Measurements from ENCODE around the gene PPP1R27.
"Not testable (repeated sequence)": the region's sequence is repeated elsewhere in the genome, so short reads cannot be mapped to it uniquely, and the experiment has no call there.

The PPP1R27 gene

DNA sequence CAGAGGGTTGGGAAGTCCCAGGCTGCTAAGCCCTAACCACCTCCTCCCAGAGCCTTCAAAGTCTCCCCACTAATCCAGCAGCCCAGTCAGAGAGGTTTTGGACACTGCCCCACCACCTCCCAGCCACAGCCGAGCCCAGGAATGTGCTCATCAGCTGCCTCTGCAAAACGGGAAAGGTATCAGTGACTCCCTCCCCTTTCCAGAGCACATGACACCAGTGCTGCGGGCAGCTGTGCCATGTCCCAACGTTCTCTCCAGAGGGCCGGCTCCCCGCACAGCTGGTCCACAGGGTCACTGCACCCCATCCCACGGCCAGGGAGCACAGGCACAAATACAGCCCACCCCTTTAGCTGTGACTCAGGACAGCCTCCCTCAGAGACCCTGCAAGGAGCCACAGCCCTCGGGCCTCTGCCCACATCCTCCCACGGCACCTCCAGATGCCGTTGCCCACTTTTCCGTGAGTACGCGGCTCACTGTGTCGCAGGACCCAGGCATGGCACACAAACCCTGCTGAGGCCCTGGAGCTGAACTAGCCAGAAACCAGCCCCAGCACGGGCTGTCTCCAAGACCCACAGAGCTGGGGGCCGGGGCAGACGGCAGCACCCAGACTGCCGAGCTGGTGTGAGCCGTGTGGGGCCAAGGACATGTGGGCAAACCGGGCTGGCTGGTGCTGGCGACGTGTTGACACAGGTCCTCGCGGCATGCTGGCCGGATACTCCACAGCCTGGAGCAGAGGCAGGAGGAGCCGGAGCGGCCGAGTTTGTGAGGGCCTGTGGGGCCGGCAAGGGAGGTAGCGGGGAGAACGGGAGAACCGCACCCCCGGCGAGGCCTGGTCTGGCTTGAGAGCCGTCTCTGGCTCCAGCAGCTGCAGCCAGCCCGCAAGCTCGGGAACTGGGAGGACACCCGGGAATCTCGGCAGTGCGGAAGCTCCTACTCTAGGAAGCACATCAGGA, 6.3 kb upstream of the PPP1R27 start:
- DNase-seq (ENCODE audit: low read depth in 3 of 3) = no peak

DNA sequence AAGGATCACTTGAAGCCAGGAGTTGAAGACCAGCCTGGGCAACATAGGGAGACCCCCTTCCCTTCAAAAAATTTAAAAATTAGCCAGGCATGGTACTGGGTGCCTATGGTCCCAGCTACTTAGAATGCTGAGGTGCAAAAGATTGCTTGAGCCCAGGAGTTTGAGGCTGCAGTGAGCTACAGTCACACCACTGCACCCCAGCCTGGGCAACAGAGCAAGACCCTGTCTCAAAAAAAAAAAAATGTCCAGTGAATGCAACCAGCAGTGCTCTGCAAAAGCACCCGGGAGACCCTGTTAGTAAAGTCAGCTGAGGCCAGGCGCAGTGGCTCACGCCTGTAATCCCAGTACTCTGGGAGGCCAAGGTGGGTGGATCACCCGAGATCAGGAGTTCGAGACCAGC, 5.2 kb upstream of the PPP1R27 start:
- DNase-seq (ENCODE audit: low read depth in 3 of 3) = not testable (repeated sequence)

DNA sequence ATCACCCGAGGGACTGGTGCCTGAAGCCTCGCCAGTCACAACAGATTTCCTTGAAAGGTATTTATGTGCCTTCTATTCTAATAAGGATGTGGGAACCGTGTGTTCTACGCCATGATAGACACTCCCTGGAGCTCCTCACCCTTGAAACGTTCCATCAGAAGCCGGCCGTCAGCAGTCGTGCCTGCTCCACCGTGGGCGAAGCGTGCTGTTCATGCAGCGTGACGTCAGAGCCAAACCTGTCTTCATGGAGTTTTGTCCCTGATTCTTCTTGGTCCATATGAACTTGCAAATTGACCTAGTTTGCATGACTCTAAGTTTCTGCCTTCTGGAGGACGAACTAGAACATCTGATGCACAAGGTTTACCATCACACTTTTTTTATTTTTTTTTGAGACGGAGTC, 4.5 kb upstream of the PPP1R27 start:
- DNase-seq (ENCODE audit: low read depth in 3 of 3) = no peak

DNA sequence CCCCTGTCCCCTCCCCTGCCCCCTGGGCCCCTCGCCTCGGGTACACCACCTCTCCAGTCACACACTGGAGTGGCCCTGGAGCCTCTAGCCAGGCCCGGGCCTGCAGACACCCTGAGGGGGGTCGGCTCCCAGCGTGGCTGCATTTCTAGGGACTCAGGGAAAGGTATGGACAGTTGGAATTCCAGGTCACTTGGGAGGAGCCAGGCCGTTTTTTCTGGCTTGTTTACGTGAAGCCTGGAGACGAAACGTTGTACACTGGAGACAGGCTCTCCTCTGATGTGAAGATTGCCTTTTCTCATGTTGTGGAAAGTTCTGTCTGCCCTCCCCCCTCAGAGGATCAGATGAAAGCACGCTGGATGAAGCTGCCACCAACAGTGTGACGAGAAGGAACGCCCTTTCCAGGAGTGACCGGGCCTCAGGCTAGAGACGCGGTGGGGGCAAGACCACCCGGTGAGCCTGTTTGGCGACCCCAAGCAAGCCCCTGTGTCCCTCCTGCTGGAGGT, 4.0 kb upstream of the PPP1R27 start:
- no peak for DNase-seq (ENCODE audit: low read depth in 3 of 3)

DNA sequence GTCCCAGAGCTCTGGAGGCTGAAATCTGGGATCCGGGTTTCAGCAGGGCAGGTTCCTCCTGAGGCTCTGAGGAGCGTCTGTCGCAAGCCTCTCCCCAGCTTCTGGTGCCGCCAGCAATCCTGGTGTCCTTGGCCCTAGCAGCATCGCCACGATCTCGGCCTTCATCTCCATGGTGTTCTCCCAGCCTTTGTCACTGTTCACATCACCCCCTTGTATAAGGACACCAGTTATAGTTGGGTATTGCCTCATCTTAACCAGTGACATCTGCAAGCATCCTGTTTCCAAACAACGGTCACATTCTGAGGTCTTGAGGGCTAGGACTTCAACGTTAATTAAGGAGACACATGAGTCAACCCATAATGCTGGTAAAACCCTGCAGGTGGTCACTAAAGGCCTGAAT, 2.8 kb upstream of the PPP1R27 start:
- no peak for DNase-seq (ENCODE audit: low read depth in 3 of 3)

DNA sequence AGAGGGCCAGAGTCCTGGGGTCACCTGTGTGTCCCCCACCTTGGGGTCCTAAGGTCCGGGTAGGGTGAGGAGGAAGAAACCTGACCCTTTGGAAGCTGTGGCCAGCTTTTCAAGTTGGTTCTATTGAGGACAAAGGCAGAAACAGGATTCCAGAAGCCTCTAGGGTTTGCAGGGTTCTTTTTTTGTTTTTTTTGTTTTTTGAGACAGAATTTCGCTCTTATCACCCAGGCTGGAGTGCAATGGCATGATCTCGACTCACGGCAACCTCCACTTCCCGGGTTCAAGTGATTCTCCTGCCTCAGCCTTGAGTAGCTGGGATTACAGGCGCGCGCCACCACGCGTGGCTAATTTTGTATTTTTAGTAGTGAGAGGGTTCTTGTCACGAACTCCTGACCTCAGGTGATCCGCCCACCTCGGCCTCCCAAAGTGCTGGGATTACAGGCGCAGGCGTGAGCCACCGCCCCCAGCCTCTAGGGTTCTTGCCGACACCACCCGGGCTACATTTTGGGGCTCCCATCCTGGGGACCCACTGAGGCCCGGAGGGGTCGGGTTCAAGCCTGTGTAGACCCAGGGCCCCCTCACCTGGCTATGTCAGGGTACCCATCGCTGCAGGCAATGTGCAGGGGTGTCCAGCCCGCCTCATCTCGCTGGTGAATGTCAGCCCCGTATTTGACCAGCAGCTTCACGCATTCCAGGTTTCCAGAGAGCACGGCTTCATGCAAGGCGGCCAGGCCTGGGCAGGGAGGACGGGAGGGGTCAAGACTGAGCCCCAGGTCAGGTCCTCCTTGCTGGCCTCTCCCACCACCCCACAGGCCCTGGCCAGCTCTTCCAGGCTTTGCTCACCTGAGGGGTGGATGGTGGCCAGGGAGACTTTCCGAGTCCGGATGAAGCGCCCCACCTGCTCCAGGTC, 674 bp downstream of the PPP1R27 start:
- DNase-seq (ENCODE audit: low read depth in 3 of 3) = no peak

DNA sequence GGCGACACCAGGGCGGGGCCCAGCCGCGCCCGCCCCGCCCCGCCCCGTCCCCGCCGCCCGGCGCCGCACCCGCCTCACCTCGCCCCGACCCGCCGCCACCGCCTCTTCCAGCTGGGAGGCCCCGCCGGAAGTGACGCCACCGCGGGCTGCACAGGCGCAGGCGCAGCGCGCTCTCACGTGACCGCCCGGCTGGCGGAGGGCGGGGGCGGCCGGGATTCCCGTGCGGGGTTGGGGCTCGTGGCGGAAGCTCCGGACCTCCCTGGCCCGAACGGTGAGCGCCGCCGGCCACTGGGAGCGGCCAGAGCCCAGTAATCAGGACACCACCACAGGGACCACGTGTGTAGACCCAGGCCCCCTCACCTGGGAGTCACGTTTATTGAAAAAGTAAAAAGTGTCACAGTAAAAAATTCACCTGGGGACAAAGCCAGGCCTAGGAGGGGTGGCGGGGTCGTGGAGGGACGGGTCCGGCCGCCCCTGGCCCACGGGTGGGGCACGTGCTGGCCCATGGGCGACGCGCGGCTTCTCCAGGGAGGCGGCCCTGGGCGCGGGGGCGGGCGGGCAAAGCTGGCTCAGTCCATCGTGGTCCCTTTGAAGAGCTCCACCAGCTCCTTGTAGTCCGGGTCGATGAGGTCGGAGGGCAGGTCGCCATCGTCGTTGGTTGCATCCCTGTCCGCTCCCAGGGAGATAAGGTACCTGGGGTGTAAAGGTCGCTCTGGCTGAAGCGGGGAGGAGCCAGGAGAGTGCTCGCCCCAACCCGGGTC, 1.5 kb downstream of the PPP1R27 start, which contains the start of gene MCRIP1:
Gene MCRIP1 (minus strand): TSS at position 132 of the 761 bp plus-strand sequence. CDS start 8,785 bp downstream, outside the sequence.
- peak; percentile 89 to 96 (median 92) for DNase-seq (ENCODE audit: low read depth in 3 of 3)

DNA sequence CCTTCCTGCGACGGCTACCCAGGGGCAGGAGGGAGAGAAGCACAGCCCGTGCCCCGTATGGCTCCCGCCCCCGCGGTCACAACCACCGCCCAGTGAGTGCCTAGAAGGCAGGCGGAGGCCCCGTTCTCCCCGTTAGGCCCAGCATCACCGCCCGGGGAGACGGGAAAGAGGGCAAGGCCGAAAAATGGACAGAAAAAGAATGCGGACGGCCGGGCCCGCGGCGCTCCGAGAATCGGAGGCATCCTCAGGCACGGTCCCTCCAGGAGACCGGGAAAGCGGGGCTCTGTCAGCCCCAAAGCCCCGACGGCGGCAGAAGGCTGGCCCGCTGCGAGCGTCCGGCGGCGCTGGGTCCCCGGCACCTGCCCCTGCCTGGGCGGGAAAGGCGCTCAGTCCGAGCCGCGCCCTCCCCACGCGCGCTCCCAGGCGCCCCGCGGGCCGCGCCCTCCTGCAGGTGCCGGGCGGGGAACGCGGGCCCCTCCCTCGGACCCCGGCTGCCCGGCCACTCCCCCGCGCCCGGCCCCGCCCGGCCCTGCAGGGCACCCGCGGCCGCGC, 2.2 kb downstream of the PPP1R27 start:
- DNase-seq (ENCODE audit: low read depth in 3 of 3) = peak in 1 of 3 experiments; percentile 11

DNA sequence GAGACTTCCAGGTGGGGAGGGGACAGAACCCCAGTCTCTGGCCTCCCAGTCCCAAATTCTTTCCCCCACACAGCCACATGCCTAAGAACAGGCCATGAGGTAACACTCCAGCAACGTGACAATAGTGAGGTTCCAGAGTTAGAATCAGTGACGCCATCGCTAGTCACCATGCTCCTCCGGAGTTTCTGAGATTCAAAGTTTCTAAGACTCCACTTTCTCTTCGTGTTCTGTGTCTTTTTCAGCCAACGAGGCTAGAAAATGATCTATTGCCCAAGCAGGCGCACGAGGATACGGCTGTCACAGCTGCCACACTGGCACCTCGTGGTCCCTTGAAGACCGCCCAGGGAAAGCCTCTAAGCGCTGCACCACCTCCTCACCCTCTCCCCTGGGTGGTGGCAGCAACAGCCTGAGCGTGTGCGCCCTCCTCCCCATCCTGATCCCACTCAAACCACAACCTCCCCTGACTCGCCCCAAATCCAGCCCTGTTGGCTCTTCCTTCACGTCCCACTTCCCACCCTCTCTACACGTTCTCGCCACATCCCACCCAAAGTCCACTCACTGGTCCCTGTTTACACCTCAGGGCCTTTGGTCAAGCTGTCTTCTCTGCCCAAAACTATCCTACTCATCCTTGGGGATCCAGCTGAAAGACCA, 2.8 kb downstream of the PPP1R27 start:
- DNase-seq (ENCODE audit: low read depth in 3 of 3) = peak in 1 of 3 experiments; percentile 10

DNA sequence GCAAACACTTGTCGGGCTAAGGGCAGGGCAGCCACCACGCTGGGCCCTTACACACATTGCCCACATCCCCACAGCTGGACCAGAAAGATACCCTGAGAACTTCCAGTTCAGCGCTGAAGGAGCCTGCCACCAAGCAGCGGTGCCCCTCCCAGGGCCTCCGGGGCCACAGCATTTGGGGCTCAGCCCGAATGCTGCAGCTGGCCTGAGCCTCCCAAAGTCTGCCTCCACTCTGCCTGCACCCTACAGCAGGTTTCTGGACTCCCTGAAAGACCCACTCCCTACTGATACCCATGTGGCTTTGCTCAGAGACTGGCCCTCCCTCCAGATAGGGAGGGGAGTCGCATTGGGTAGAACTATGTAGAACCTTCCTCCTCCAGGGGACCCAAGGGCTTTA, 3.3 kb downstream of the PPP1R27 start:
- DNase-seq (ENCODE audit: low read depth in 3 of 3) = no peak

DNA sequence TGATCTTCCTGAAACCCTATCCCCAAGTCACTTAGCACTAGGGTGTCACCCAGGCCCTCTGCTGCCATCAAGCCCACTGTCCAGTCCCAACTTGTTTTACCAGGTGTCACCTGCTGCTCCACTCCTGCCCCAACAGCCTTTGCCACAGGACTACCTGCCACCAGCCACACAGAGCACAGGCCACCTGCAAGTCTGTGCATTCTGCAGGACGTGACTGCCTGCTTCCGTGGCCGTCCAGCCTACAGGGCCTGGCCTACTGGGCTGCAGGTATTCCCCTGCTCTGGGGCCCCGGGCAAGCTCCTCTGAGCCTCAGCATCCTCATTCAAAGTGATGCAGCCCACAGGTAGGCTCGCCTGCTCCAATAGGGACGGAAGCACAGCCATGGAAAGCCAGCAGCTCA, 5.0 kb downstream of the PPP1R27 start:
- DNase-seq (ENCODE audit: low read depth in 3 of 3) = no peak

DNA sequence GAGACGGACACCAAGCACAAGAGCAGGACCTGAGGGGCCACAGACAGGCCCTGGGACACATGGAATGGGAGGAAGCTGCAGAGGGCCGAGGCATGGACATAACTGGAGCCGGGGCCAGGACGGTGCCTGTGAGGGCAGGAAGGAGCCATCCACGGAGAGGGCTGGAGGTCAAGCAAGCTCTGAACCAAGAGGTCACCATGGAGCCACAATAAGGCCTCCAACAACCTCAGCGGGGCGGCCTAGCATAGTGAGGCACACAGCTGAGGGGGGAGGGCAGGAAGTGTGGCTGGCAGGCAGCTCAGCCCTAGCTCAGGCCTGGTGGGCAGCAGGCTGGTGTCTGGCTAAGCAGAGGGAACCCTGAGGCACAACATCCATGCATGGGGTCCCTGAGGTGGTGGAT, 6.2 kb downstream of the PPP1R27 start:
- no peak for DNase-seq (ENCODE audit: low read depth in 3 of 3)

DNA sequence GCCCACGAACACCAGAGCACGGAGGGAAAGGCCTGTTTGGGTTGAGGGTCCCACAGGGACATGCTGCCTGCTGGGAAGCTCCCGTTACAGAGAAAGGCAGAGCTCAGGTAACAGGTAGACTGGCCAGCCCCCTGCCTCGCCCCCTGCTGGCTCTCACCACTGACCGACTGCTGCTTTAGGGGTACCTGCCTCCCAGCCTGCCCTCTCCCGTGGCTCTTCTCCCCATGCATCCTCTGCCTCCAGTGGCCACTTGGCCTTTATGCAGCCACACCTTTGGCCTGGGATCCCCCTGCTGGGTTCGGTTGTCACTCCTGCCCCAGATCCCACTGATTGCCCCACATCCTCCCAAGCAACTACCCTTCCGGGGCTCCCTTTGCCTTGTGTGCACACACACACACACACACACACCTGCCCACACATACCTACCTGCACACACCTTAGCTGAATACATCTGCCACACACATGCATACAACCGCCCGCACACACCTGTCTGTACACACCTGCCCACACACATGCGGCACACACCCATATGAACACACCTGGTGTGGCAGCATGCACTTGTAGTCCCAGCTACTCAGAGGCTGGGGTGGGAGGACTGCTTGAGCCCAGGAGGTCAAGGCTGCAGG, 8.9 kb downstream of the PPP1R27 start:
- DNase-seq (ENCODE audit: low read depth in 3 of 3) = no peak

DNA sequence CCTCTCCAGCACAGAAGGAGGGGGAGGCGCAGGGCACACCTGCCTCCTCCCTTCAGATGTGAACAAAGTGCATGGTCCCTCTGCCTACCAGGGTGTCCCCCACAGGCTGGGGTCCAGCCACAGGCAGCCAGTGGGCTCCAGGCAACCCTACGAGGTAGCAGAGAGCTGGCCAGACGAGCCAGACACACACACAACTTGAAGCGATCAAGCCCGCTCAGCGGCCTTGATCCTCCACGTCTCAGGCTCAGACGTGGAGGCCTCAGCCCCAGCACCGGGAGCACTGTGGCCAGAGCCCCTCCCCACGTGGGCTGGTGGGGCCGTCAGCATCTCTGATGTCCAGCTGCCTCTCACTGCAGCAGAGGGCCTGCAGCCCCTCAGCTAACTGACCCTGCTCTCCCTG, 10.3 kb downstream of the PPP1R27 start:
- DNase-seq (ENCODE audit: low read depth in 3 of 3) = no peak

DNA sequence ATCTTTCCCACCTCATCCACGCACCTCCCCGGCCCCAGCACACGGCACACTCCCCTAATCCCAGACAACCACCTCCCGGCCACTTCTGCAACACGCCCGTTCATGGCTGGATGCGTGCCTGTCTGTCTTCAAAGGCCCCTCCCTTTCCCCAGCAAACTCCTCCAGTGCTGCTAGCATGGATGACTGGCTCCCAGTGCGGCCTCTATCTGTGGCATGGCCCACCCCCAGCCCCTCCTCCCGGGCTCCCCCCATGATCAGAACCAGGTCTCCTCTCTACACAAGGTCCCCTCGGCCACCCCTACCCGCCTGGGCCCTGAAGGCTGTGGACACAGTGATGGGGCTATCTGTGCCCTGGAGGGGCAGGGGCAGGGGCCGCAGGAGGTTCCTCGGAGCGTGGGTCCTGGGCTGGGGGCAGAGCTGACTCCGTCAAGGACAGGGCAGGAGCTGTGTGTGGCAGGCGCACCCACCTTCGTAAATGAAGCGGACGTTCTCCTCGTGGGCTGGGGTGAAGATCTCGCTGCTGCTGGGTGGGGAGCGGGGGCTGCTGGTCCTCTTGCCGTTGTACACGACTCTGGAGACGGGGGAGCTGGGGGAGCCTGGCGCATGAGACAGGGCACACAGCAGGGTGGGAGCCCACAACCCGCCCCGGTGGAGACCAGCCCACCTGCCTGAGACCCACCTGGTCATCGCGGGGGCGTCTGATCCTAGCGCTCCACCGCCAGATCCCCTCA, 10.9 kb downstream of the PPP1R27 start:
- DNase-seq (ENCODE audit: low read depth in 3 of 3) = no peak

DNA sequence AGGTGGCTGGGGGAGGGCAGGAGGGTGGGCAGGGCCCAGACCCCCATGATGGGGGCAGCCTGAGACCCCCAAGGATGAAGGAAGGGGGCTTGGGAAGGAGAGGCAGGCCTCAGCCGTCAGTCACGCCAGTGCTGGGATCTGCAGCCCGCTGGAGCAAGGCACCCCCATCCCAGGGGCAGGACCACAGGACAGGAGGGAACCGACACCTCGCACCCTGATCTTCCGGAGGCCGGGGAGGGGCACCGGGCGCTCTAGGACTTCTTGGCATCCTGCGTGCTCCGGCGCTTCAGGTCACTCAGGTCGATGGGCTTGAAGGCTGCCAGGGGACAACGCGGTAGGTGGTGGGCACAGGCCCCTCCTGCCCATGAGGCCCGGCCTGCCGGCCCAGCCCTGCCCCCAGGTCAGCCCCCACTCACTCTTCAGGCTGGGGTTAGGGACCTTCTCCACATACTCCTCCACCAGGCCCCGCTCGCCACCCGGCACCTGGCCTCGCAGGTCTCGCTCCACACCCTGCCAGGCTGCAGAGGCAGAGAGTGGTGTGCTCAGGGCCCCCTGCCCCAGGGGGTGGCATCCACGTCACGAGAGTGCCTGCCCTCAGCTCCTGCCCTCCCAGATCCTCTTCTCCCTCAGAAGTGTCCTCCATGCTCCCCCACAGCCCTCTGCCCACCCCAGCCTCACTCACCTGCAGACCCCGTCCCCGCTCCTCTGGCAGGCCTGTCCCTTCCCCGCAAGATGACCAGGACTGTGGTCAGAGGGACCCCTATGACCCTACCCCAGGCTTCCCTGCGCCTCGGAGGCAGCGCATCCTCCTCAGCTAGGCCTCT, 11.6 kb downstream of the PPP1R27 start:
- DNase-seq (ENCODE audit: low read depth in 3 of 3) = no peak

DNA sequence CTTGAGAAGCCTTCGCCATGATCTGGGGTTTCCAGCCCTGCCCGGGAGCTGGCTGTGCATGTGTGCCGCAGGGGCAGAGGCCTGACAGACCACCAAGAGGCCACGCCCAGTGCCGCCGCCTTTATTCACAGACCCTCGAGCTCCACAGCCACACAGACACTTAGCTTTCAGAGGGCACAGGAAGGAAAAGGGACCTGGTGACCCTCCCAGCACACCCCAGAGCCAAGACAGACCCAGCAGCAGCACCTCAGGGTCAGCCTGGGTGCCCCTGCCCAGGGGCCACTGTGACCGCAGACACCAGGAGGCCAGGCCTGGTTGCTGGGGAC, 12.6 kb downstream of the PPP1R27 start:
- no peak for DNase-seq (ENCODE audit: low read depth in 3 of 3)

DNA sequence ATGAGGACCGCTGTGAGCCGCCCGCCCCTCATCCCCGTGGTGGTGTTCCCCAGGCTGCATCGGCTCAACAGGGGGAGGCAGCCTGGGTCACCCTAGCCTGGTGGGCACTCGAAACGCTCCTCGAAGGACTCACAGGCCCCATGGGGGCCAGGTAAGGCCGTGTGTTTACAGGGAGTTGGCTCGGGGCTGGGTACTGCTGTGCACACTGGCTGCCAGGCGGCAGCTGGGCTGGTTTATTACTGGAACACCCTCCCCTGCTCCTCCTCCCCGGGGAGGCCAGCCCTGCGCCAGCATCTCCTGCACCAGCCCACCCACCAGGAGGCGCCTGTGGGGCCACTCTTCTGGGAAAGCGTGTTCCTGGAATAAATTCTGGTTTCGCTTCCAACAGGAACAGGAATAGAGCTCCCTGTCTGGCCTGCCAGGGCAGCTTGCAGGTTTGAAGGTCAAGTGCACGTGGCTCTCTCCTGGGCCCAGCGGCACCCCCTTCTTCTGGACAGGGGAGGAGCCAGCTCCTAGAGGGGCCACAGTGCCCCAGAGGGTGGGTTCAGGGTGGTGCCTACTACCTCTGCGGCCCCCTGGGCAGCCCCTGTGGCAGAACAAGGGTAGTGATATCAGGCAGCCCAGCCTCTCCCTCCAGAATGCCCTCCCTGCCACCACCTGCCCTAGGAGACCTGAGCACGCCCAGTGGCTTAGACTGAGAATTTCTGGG, 13.1 kb downstream of the PPP1R27 start:
- DNase-seq (ENCODE audit: low read depth in 3 of 3) = no peak
